Measurements from ENCODE around the gene RUFY3.
"Not testable (repeated sequence)": the region's sequence is repeated elsewhere in the genome, so short reads cannot be mapped to it uniquely, and the experiment has no call there.

RUFY3 gene

DNA sequence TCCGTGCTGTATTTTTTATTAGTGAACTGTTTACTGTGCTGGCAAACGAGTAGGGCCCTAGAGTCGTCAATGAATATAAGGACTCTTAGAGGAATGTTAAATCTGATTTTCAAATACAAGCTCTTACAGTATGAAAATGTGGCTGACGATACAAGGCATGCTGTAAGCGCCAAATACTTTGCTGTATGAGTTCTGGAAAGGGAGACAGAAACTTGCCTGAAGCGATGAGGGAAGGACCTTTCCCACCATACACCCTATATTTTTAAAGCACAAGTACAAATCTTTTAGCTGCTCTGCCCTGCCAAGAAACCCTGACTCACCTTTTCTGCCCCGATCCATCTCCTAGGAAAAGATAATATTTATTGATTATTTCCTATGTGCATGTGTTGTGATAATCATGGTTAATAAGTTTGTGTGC lies 15.7 kb upstream of the RUFY3 start:
- DNase-seq, result no peak

DNA sequence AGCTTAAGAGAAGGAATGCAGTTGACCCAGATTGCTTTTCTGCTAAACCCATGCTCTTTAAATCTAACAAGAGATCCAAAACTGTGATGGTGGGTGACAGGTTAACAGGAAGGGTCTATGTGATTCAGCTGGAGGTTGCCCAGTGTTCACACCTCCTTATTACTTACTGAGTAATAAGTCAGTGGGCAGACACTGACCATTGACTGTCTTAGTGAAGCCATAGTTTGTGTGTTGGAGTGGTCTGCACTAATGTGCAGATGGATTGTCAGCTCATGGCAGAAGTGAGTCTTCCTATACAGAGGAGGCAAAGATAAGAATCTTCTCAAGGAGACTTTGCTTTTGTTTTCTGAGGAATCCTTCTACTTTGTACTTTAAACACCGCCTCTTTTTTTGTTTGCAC lies 15.2 kb upstream of the RUFY3 start:
- DNase-seq, result no peak

DNA sequence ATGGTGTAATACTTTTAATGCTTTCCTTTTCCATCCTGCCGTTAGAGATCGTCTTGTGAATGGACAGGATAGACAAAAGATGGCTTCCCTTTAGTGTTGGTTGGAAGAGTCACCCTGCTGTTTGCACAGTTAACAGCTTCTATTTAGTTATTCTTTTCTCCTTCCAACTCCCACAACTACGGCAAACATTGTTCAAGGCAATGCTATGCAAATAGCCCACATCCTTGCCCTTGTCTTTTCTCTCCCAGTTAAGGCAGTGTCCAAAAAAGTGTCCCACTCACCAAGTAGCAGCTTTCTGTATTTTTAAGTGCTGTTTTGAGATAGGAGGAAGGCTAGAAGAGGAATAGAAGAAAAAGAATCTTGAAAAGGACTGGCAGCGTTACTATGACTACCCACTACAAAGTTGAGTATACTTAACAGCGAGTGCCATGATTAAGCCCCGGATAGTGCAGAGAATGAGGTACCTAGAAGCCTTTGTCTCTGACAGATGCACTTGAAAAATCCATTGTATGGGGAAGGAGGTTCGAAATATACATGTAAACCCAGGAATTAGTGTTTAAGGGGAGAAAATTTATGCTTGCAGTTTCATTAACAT lies 12.1 kb upstream of the RUFY3 start:
- DNase-seq, result no peak

DNA sequence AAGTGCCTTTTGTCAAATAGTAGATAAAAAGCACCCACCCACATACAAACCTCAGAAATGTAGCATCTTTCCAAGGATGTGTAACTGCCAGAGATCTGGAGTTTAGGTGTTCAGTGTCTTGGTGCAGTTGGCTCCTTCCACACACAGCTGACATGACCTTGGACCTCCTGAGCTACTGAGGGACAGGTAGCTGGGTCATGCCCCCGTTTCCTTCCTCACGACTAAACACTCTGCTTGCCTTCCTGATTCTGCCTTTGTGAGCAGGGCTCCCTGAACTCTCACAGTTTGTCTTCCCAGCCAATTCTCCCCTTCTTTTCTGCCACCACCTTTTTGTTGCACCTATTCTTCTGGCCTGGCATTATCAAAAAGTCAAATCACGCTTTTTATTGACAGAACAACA lies 10.2 kb upstream of the RUFY3 start:
- no peak for DNase-seq

DNA sequence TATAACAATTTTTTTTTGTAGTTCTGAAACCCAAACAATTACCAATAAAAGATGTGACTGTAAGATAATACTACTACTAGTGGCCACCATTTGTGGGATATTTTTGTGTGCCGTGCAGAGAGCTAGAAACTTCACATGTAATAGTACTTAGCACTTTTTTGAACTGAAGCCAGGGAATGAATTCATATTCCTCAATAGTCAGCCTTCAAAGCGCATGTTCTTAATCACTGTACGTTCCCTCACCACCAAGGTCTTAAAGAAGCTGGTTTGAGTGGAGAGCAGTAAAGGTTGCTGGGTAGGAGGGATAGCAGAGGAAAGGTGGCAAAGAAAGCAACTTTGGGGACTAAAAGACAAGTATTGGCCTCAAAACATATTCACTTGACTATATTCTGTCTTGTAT lies 9.6 kb upstream of the RUFY3 start:
- no peak for DNase-seq

DNA sequence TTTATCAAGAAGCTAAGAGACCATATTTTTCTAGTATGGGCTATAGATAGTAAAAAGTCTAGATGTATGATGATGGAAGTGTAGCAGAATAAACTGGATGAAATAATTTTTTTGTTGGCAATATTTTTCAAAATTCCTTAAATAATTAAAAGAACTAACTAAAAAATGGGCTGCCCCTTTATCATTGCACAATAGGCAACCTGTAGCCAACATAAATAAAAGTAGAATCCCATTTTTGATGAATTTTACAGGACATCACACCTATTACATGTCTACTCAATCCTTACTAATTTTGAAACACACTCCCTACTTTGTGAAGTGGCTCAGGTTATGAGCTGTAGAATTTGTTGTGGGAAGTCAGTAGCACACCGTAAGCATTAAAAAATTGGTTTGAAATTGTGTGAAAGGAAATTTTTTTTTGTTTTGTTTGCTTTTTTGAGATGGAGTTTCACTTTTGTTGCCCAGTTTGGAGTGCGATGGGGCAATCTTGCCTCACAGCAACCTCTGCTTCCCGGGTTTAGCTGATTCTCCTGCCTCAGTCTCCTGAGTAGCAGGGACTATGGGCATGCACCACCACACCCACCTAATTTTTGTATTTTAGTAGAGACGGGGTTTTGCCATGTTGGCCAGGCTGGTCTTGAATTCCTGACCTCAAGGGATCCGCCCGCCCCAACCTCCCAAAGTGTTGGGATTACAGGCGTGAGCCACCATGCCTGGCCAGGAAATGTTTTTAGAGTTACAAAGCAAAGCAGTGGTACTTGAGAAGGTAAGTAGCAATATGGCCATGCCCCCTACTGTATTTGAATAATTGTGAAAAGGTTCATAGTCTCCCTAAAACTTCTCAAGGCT lies 8.9 kb upstream of the RUFY3 start:
- DNase-seq, result no peak

DNA sequence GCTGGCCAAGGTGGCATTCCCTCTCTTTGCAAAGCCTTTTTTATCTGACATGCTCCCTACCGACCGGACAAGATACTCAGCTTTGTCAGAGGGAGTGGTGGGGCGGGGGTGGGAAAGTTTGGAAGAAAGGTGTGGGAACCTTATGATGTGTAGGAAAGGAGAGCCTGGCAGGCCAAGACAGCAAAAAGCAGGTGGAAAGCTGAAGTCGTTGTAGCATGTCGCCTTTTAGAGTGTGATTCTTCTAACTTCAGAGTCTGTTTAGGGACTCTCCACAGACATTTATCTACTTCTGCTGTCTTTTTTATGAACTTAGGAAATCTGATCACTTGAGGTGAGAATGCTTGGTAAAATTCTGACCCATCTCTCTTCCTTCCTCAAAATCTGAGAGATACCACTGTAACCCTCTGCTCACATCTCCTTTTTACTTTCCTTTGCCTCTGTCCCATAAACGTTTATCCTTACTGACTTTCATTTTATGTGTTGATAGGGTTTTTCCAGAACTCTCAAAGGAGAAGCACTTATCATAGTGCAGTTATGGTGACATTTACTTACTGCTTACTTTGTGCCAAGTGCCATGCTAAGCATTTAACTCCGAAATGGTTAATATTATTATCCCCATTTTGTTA lies 8.2 kb upstream of the RUFY3 start:
- no peak for DNase-seq

DNA sequence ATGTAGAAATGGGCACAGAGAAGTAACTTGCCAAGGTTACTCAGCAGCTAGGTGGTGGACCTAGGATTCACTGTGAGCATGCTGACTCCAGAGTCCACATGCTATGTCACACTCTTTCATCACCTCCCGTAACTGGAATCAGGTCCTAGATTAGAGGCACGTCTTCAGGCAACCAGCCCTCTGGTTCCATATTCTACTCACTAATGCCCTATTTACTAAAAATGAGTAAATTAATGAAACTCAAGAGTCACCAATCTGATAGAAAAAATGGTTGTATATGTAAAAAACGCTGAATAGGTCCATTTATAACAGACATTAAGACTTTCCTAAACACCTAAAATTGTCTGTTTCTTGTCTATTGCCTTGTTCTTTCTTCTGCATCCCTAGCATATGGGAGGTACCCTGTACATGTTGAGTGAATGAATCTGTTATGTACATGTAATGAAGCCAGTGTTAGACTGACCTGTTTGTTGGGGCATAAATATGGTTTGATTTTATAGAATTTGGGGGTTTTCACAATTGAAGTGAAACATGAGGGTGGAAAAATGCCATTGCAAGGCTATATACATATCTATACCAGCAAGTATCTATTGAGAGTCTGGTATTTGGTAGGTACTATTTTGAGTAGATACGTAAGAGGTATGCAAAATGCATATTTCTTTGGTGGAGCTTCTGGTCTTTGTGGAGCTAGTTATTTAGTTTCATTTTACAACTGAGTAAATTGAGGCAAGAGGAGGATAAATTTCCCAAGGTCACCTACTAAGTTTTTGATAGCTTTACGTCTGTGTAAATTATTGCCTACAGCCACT lies 7.5 kb upstream of the RUFY3 start:
- DNase-seq, result no peak

DNA sequence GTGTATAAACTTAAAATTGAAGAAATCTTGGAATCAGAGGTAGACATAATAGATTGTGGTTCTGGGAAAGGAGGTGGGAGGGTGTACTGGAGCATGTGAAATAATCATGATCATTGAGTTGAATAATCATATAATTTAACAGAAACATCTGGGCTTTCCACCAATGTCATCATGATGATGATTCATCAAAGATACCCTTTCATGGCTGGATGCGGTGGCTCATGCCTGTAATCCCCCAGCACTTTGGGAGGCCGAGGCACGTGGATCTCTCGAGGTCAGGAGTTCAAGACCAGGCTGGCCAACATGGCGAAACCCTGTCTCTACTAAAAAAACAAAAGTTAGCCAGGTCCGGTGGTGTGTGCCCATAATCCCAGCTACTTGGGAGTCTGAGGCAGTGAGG lies 6.7 kb upstream of the RUFY3 start:
- no peak for DNase-seq

DNA sequence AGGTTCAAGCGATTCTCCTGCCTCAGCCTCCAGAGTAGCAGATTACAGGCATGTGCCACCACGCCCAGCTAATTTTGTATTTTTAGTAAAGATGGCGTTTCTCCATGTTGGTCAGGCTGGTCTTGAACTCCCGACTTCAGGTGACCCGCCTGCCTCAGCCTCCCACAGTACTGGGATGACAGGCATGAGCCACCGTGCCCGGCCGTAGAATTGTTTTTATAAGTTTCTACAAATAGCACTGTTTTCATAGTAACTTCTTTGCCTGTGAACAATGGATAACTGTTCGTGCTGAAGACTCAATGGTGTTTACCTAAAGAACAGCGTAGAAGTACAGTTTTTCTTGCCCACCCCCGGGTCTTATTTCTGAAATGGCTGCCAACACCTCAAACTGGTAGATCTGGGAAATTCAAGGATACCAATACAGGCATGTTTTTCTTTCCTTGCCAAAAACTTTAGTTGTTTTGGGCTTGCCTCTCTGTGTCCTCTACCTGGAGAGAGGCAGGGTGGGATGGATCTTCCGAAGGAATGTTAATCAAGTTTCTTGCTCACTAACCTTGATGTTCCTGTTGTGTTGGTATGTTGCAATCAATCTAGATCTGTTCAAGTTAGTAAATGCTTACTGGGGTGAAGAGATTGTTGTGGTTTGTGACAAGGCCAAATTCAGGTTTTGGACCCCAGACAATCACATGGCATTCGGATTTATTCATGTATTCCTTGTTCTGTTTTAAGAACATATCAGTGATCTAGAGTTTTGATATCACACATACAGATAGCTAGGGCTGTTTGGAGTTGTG lies 2.8 kb upstream of the RUFY3 start:
- no peak for DNase-seq

DNA sequence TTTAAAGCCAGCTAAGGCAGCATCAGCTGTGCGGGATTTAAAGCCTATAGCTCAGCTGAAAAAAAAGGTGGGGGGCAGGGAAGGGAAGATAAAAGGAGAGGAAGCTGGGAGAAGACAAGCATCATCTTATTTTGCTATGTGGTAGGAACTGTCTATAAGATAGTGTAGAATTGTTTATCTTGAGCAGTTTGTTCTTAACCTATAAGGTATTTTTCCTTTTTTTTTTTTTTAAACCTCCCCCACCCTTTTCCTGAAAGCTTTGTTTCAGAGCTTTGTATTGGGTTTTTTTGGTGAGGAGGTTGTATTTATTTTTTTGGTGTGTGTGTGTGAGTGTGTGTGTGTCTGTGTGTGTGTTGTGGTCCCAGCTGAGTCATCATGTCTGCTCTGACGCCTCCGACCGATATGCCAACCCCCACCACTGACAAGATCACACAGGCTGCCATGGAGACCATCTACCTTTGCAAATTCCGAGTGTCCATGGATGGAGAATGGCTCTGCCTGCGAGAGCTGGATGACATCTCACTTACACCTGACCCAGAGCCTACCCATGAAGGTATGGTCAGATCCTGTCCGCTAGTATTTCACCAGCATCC lies 531 bp downstream of the RUFY3 start:
- DNase-seq, result no peak

DNA sequence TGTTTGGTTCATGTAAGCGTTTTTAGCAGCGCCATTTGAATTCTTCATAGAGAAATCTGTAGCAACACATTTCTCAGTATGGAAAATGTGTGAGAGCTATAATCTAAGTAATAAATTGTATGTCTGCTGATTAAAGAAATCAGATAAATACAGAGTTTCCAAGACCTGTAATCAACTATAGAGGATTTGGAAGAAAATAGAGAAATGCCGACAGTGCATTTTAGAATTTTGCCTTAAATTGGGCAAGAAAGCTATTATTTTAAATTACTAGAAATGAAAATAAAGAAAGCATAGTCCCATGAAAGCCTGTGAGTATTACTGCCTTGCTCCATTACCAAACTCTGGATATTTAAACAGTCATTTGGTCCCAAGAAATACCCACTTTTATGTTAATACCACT lies 2.7 kb downstream of the RUFY3 start:
- DNase-seq, result no peak

DNA sequence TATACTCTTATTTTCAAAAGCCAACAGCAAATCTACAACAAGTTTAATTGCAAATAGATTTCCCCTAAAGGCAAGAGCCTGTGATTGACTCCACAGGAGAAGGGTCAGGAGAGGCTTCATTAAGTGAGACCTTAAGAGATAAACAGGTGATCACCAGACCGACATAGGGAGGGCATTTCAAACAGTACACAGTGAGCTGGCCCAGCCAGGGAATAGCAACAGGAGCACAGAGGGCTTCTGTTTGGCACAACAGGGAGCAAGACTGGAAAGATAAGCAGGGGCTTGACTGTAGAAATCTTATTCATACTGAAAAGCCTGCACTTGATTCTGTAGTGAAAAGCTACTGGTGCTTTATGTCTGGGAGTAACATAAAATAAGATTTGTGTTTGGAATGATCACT lies 3.9 kb downstream of the RUFY3 start:
- DNase-seq, result no peak

DNA sequence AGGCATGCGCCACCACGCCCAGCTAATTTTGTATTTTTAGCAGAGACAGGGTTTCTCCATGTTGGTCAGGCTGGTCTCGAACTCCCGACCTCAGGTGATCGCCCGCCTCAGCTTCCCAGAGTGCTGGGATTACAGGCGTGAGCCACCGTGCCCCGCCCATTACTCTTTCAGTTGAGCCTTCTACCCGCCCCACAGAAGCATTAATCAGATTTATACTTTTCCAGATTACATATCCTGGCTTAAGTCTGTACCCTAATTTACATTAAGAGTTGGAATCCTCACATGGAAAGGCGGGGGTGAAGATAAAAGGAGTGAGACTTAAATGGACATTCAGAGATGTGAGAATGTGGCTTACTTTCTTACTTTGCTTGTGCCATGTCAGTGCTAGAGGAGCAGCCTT lies 4.8 kb downstream of the RUFY3 start:
- DNase-seq, result not testable (repeated sequence)

DNA sequence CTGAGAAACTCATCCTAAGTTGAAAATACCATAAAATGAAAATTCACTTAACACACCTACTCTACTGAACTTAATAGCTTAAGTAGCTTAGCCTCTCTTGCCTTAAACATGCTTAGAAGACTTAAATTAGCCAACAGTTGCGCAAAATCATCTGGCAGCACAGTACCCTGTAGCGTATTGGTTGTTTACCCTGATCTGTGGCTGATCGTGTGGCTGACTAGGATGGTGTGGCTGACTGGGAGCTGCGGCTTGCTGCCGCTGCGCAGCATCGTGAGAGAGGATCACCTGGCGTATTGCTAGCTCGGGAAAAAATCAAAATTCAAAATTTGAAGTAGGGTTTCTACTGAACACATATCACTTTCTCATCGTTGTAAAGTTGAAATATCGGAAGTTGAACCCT lies 6.3 kb downstream of the RUFY3 start:
- DNase-seq, result no peak

DNA sequence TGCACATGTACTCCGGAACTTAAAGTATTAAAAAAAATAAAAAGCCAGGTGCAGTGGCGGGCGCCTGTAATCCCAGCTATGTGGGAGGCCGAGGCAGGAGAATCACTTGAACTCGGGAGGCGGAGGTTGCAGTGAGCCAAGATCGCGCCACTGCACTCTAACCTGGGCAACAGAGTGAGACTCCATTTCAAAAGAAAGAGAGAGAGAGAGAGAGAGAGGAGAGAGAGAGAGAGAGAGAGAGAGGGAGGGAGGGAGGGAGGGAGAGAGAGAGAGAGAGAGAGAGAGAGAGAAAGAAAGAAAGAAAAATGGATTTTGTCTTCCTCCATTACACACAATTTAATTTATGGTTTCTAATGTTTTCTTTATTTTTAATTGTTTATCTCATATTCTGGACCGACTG lies 11.1 kb downstream of the RUFY3 start:
- not testable (repeated sequence) for DNase-seq

DNA sequence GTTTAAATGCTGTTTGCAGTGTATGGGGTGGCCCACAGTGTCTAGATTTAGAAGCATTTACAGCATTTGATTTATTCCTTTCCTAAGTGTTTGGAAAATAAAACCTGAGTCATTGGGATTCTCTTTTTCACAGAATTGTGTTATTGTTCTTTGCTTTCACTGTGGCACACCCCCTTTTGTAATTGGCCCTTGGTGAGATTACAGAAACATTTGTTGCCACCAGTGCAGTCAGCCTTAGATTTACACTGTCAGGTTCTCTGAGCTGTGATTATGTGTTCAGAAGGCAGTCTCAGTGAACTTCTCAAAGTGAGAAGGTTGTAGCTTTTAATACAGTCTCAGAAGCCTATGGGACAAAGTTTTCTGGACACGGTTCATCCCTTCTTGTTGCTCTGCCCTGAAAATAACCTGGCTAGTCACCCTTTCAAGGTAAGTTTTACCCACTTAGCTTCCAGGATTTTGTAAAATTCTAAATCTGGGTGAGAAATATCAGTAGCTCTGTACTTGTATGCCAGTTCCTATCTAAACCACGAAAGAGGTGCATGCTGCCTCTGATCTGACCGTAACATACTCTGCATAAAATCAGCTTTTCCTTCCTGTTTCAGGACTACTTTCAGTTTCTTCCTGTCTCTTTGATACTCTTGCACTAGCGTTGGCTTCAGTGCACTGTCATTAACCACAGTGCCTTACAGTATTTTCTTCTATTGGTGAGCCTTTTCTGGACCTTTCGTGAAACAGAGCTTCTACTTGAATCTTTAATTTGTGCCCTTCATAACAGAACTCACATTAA lies 12.6 kb downstream of the RUFY3 start:
- DNase-seq, result no peak

DNA sequence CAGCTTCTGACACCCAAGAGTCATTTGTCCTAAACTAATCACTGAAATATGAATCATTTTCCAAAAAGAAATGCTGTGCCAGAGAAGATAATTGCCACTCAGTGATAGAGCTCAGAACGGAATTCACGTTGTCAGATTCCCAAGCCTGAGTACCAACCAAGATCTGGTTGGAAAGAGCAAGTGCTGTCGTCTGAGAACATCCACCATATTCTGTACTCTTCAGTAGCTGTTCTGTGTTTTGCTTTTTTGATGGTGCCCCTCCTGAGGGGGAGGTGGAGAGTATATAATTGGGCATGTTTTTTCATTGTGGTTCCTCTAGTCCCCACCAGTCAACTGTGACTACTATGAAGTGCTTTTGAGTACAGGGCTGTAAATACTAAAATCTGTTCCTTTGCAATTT lies 13.2 kb downstream of the RUFY3 start:
- DNase-seq, result no peak

DNA sequence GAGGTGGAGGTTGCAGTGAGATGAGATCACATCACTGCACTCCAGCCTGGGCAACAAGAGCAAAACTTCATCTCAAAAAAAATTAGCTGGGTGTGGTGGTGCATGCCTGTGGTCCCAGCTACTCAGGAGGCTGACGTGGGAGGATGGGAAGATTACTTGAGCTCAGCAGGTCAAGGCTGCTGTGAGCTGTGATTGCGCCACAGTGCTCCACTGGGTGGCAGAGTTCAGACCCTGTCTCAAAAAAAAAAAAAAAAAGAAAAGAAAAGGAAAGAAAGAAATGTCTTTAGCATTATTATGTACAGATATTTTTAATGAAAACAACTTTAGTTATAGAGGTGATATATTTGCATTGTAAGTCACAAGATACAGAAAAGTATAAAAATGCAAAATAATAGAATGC lies 14.2 kb downstream of the RUFY3 start:
- not testable (repeated sequence) for DNase-seq

DNA sequence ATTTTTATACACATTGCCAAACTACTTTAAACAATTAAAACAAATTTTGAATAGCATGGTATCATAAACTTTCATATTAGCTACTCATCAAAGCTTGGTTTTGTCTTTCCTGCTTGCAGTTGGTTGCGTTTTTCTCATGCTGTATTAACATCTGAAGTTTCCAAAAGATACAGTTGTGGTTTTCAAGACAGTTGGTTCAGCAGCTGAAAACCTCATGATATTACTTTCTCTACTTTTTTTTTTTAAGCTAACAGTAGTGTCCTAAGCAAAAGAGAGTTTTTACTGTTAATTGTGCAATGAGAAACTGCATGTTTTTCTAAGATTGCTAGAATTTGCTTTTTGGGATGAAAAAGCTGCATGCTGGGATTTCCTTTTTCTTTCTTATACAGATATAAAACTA lies 15.2 kb downstream of the RUFY3 start:
- DNase-seq, result no peak

DNA sequence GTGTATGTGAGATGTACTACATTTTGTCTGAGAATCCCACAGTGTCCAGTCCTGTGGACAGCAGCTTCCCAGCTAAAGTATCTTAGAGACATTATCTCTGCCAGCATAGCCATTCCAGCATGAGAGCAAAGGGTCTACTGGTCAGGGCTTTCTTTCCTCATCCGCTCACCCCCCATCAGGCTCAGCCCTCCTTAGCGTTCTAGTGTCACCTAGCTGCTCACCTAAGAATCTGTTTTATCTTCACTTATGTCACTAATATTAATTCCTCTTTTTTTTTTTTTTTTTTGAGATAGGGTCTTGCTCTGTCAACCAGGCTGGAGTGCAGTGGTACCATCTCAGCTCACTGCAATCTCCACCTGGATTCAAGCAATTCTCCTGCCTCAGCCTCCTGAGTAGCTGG lies 15.6 kb downstream of the RUFY3 start:
- DNase-seq, result no peak
